ENCODE results near the gene RASA1.

RASA1 gene

GRCh38 chr5:87361536-87362213, 94.0 kb downstream of the RASA1 start:
- DNase-seq = no peak

GRCh38 chr5:87367243-87367642, 99.6 kb downstream of the RASA1 start:
- no peak for DNase-seq

GRCh38 chr5:87368601-87369000, 100.9 kb downstream of the RASA1 start:
- no peak for DNase-seq

GRCh38 chr5:87369431-87369830, 101.7 kb downstream of the RASA1 start:
- no peak for DNase-seq

GRCh38 chr5:87372705-87373104, 105.0 kb downstream of the RASA1 start:
- no peak for DNase-seq

GRCh38 chr5:87382224-87382623, 114.5 kb downstream of the RASA1 start:
- no peak for DNase-seq

- no peak for DNase-seq
Measured at GRCh38 chr5:87383216-87383615, 115.5 kb downstream of the RASA1 start.

- DNase-seq = no peak
Measured at GRCh38 chr5:87385802-87386201, 118.1 kb downstream of the RASA1 start.

- no peak for DNase-seq
Measured at GRCh38 chr5:87388129-87388528, 120.4 kb downstream of the RASA1 start.

- DNase-seq = no peak
Measured at GRCh38 chr5:87389296-87390034, 121.8 kb downstream of the RASA1 start.

- no peak for DNase-seq
Measured at GRCh38 chr5:87390075-87390474, 122.4 kb downstream of the RASA1 start.

GRCh38 chr5:87390576-87391199, 123.0 kb downstream of the RASA1 start:
- DNase-seq = no peak

GRCh38 chr5:87392170-87392569, 124.5 kb downstream of the RASA1 start:
- no peak for DNase-seq

GRCh38 chr5:87392801-87393200, 125.1 kb downstream of the RASA1 start:
- DNase-seq = no peak

GRCh38 chr5:87393331-87393730, 125.6 kb downstream of the RASA1 start:
- no peak for DNase-seq

GRCh38 chr5:87394411-87395165, 126.9 kb downstream of the RASA1 start:
- DNase-seq = no peak

- DNase-seq = no peak
Measured at GRCh38 chr5:87398981-87399614, 131.4 kb downstream of the RASA1 start.

- DNase-seq = no peak
Measured at GRCh38 chr5:87399720-87400119, 132.0 kb downstream of the RASA1 start.

GRCh38 chr5:87400305-87400899, 132.7 kb downstream of the RASA1 start:
- no peak for DNase-seq

- DNase-seq = no peak
Measured at GRCh38 chr5:87401626-87402025, 133.9 kb downstream of the RASA1 start.

- DNase-seq = no peak
Measured at GRCh38 chr5:87403409-87403808, 135.7 kb downstream of the RASA1 start.

GRCh38 chr5:87403899-87404298, 136.2 kb downstream of the RASA1 start:
- no peak for DNase-seq
